Heart right ventricle (tissue), 16 donors: ENCODE data around the gene ARRDC1. TPM values are rescaled to one million over a fixed set of nuclear protein-coding genes. Genes with fewer than 3 reads are reported as not detected.

Experiments
- ATAC-seq, 8 donors: fragments of 200-7000 bp; cut with Tn5 transposase; one replicate each; pipeline ENCODE4 v1.9.1; 2020; ENCODE audit warnings: mild to moderate bottlenecking in 8 of 8, moderate library complexity in 8 of 8, moderate number of reproducible peaks in 1 of 8
- DNase-seq, 2 donors: peaks; one replicate each; pipeline ENCODE4 v3.0.0-alpha.2; 2020
- H3K27ac ChIP-seq, 10 donors: fragments of 200-600 bp; sonication (generic) in 2 of 10; one replicate each; pipeline versions ENCODE4 v1.5.0 to v1.8.0; 2020 to 2022; ENCODE audit warnings: mild to moderate bottlenecking in 3 of 10
- H3K27me3 ChIP-seq, 7 donors: fragments of 200-600 bp; one replicate each; pipeline ENCODE4 v1.8.0; 2021 to 2022; ENCODE audit warnings: mild to moderate bottlenecking in 2 of 7
- H3K36me3 ChIP-seq, 9 donors: fragments of 200-600 bp; sonication (generic) in 1 of 9; one replicate each; pipeline versions ENCODE4 v1.5.0 to v1.8.0; 2020 to 2022; ENCODE audit warnings: mild to moderate bottlenecking in 2 of 9
- H3K4me1 ChIP-seq, 9 donors: fragments of 200-600 bp; sonication (generic) in 1 of 9; one replicate each; pipeline versions ENCODE4 v1.5.0 to v1.8.0; 2020 to 2022; ENCODE audit warnings: mild to moderate bottlenecking in 4 of 9
- H3K4me3 ChIP-seq, 10 donors: fragments of 200-600 bp; sonication (generic) in 2 of 10; one replicate each; pipeline versions ENCODE4 v1.5.0 to v1.8.0; 2020 to 2022; ENCODE audit warnings: mild to moderate bottlenecking in 7 of 10, moderate library complexity in 2 of 10
- H3K9me3 ChIP-seq, 11 donors: fragments of 200-600 bp in 10 of 11; sonication (generic) in 2 of 11; one replicate each; pipeline versions ENCODE4 v1.5.0 to v1.8.0; 2013 to 2022; ENCODE audit warnings: mild to moderate bottlenecking in 2 of 11, control low read depth in 1 of 11, moderate library complexity in 1 of 11
- CTCF ChIP-seq, 9 donors: fragments of 200-600 bp; sonication (generic) in 2 of 9; IDR thresholded peaks; one replicate each; pipeline versions ENCODE4 v1.5.0 to v1.8.0; 2021 to 2022; ENCODE audit warnings: antibody characterized with exemption in 9 of 9, mild to moderate bottlenecking in 5 of 9, moderate library complexity in 1 of 9
- whole genome bisulfite sequencing, 2 donors: extraction: QIAGEN DNeasy Blood & Tissue Kit; methylation state at CpG; one replicate each; pipeline ENCODE4 v1.1.7; 2013; ENCODE audit warnings: inconsistent platforms in 1 of 2; 5-methylcytosine and 5-hydroxymethylcytosine counted together
- intact Hi-C, 10 donors: fragments of 100-400 bp; cut with DNase I; formaldehyde crosslinking; loops; one replicate each; pipeline versions ENCODE4 v1.11.1 to v1.14.2; 2022
- polyA plus RNA-seq, 2 donors: library from polyadenylated mRNA; stranded (reverse); fragments of 200-250 nt; gene quantifications; one replicate each; pipeline ENCODE4 v1.2.3, GENCODE V29; 2013
- total RNA-seq, 10 donors: library from RNA; stranded (reverse); fragmentation: NEBNext Ultra II Directional in 3 of 10; extraction: Animal tissue kit (Norgen Biotek cat#: 25700) in 3 of 10; gene quantifications; one replicate each; pipeline versions ENCODE4 v1.2.1 to v1.2.4, GENCODE V29; 2021 to 2023
- donor health status: Arrhythmogenic right ventricular cardiomyopathy.
- donor health status: ischemic (EF 13 %, LVEDD 7.1; RV severe dilation, severe dysfunction).
- donor health status: healthy with polysubstance abuse.
- donor health status: DM: no; HTN: yes; CAD: no.
- donor health status: DM: no; HTN: no; CAD: no.
- donor health status: ischemic (EF 25% LVEDD 6.9; RV normal size, moderate dysfunction).
- donor health status: ischemic (EF 25% LVEDD 5.7; RV mildly dilated, moderate dysfunction).
- donor health status: healthy.
- donor health status: DM: yes; HTN: yes; CAD: no.
- donor health status: Ischemic cardiomyopathy.
- donor health status: ischemic (EF 35%, LVEDD 5.7; RV mildly dilated, moderate dysfunction).
- donor health status: nonischemic (EF 11% LVEDD 7.7; RV severe dilation, severe dysfunction).
- donor health status: DM: yes; HTN: yes; CAD: no.
- donor health status: PGD.
- donor health status: ischemic (EF 29% LVEDD 5.4; RV normal size, mild dysfunction).
- donor health status: nonischemic (EF 23%, LVEDD 6.1; RV moderate dilation, normal function).

Gene ARRDC1
- total and polyA plus RNA-seq, 12 donors, result 10.3 to 93.1 (median 15.2) TPM

DNA sequence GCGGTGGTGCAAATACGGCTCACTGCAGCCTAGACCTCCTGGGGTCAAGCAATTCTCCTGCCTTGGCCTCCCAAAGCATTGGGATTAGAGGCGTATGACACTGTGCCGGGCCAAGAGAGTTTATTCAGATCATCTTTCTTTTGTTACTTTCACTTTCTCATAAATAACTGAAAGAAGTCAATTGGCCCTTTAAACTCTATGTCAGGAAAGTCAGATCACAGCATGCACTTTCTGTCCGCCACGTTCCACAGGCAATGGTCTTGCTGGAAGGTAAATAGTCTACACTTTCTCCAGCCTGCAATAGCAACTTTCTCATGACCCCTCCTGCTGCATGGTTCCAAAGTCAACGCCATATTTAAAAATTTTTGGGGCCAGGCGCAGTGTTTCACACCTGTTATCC is 6.5 kb upstream of the ARRDC1 start:
- intact Hi-C loops, result no loop called here
- WGBS, 2 donors, result 83 to 87% methylated on average over 8 of the region's 8 CpGs
- DNase-seq (no peak), ATAC-seq (no peak)
- Histone ChIP-seq H3K4me3 (no peak overlapping the region), H3K36me3 (no peaks in the 10 kb centered on the region), H3K27ac (no peak overlapping the region), H3K9me3 (no peaks in the 10 kb centered on the region), H3K4me1 (peaks cover 0 to 12% (median 0%) of the 10 kb centered on the region in 9 donors), H3K27me3 (no peaks in the 10 kb centered on the region)
- no peak for TF ChIP-seq CTCF (IDR thresholded peaks at IDR 0.05)

DNA sequence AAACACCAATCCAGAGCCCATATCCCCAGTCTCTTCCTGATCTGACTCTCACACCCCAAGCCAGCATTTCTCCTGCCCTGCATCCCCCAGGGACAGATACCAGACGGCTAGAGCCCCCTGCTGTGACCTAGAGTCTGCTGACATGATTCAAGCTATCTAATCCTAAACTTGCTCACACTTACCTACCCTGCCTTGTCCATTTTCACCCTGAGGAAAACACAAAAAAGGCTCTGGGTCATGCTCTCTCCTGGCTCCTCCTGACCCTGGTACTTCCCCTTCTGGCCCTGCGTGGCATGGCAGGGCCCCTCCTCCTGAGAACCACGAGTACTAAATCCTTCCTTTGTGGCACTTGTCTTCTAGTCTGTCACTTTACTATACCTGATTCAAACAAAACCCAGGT is 2.8 kb upstream of the ARRDC1 start:
- H3K9me3 ChIP-seq, result no peaks in the 10 kb centered on the region
- no peaks in the 10 kb centered on the region for H3K27me3 ChIP-seq
- no peak for DNase-seq
- ATAC-seq, result no peak
- no peak overlapping the region for H3K4me3 ChIP-seq
- no peak overlapping the region for H3K27ac ChIP-seq
- no peaks in the 10 kb centered on the region for H3K36me3 ChIP-seq
- 12 to 15% methylated on average over 3 of the region's 3 CpGs for WGBS, 2 donors
- peak in 1 of 9 donors; percentile 12 for TF ChIP-seq CTCF (IDR thresholded peaks at IDR 0.05)
- peaks cover 15 to 30% (median 21%) of the 10 kb centered on the region in 9 donors for H3K4me1 ChIP-seq
- intact Hi-C loops, result loop anchor here in 1 of 10 donors (10.0 kb wide), 1 partner anchor 148 kb away; the partner anchor contains the start of gene NSMF

DNA sequence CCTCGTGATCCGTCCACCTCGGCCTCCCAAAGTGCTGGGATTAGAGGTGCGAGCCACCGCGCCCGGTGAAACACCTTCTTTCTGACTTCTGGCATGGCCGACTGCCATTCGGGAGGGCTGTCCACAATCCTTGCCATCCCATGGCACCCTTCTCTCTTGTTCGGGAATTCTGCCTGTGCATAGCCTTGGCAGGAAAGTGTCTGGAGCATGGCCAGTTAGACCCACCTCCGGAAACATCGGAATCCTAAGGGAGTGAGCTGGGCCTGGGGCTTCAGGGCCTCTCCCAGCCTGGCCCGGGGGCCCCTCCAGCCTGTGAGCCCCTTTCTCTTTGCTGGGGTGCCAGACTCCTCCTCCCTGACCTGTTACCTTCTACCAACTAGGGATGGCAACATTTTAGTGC is 1.6 kb upstream of the ARRDC1 start:
- Histone ChIP-seq H3K4me1 (peaks cover 15 to 41% (median 29%) of the 10 kb centered on the region in 9 donors), H3K27me3 (no peaks in the 10 kb centered on the region), H3K36me3 (no peaks in the 10 kb centered on the region), H3K4me3 (no peak overlapping the region), H3K9me3 (no peaks in the 10 kb centered on the region), H3K27ac (no peak overlapping the region)
- TF ChIP-seq CTCF (IDR thresholded peaks at IDR 0.05), result no peak
- intact Hi-C loops, result loop anchor here in 3 of 10 donors (2.0 to 10.0 kb wide), 2 partner anchors 25 to 149 kb away; partner anchors contain the start of genes DPH7 (in 2 of the 3) and NSMF (in 1 of the 3)
- ATAC-seq, result no peak
- DNase-seq, result no peak
- 72 to 79% methylated on average over 13 of the region's 13 CpGs for WGBS, 2 donors

DNA sequence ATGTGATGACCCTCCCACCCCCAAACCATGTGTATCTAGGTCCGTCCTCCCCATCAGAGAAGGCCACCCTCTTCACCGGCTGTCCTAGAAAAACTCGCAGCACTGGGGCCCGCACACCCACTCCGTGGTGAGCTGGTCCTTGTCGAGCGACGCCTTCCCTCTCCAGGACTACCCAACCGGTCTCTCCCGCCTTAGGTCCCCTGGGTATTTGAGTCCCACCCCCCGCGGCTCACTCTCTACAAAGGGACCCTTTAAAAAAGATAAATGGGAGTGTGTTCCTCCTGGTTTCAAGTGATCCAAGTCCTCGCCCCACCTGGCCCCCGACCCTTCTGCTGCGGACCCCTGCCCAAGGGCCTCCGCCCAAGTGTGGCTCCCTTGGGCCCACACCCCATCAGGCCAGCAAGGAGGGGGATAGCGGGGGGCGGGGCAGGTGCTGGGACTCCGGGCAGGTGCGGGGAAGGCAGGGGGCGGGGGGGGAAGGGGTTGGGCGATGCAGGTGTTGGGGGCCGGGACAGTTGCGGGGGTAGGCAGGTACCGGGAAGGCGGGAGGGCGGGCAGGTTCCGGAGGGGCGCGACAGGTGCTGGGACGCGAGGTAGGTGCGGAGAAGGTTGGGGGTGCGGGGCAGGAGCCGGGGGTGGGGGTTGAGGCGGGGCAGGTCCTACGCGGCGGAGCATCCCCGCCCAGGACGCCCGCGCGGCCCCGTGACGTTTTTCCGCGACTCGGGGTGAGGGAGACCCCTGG is 970 bp upstream of the ARRDC1 start:
- Histone ChIP-seq H3K9me3 (no peaks in the 10 kb centered on the region), H3K27me3 (no peaks in the 10 kb centered on the region), H3K27ac (peak overlapping the region in 5 of 10 donors; percentile 26 to 56 (median 35)), H3K36me3 (peaks cover 0 to 2% (median 0%) of the 10 kb centered on the region in 9 donors), H3K4me3 (peak overlapping the region; percentile 25 to 81 (median 66)), H3K4me1 (peaks cover 15 to 47% (median 29%) of the 10 kb centered on the region in 9 donors)
- intact Hi-C loops, result loop anchor here in 4 of 10 donors (1.0 to 10.0 kb wide), 3 partner anchors 14 to 150 kb away; partner anchors contain the start of genes DPH7 (in 2 of the 4) and NSMF (in 1 of the 4)
- ATAC-seq, result peak in 1 of 8 donors; percentile 10
- no peak for TF ChIP-seq CTCF (IDR thresholded peaks at IDR 0.05)
- no peak for DNase-seq
- 8 to 10% methylated on average over 33 to 49 of the region's 49 CpGs for WGBS, 2 donors
